GM19351 (cell line): ENCODE results near the gene ZG16B.
A peak's percentile ranks its signal among the peaks of the same experiment; 100 is the strongest.

Experiments
- ATAC-seq: cut with Tn5 transposase; IDR thresholded peaks from one replicate; pipeline ENCODE4 v1.9.1; 2021; ENCODE audit warnings: mild to moderate bottlenecking, moderate library complexity; ENCODE audit not compliant: unreplicated experiment

Gene ZG16B

DNA sequence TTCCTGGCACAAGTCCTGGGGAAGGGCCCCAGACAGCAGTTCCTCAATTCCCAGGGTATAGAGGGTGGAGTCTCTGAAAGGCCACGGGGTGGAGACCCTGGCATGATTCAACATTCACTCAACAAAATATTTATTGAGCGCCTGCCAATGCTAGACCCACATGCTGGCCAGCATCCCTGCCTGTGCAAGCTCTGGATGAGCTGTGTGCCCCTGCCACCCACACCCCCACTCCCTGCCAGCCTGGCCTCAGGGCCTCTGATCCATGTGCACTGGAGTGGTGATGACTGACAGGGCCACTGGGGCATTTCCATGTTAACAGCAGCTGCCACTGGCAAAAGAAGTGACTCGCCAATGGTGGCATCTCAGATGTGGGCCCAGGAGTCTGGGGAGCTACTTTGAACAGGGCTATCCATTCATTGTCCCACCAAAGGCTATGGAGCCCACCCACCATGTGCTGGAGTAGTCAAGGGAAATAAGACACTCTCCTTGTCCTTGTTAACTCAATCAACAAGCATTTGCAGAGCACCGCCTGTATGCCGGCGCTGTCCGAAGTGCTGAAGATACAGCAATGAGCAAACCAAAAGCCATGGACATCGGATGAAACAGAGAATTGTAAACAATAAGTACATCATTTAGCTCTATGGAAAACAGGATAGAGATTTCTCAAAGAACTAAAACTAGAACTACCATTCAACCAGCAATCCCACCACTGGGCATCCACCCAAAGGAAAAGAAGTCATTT is 30.9 kb downstream of the ZG16B start:
- ATAC-seq, result no peak

DNA sequence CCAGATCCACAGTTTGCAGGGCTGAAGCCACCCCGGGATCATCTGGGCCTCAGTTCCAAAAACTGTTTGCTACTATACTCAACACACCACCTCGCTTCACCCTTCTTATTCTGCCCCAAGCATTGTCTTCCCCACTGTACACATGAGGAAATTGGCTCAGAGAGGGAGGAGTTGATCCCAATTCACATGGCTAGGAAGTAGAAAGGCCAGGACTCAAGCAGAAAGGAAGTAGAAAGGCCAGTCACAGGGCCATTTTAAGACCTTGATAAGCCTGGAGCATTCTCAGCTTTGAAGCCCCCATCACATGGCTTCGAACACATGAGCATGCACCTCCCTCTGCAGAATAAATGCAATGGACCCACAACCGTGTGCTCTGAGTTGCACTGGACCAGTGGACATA is 35.5 kb downstream of the ZG16B start:
- ATAC-seq, result no peak

DNA sequence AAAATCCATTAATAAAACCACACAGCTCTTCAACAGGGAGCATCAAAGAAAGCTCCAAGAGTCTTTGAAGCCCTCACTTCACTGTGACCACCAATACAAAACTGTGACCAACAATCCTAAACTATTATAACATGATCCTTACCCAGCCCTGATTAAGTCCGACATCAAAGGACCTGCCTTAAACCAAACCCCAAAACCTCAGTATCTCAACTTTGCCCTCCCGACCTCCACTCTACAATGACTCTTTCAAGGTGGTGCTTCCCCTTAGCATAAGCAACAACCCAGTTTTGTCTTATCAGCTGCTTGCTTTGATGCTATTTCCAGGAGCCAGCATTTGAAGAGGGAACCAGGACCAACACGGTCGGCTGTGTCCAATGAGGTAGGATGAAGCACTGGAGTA is 36.3 kb downstream of the ZG16B start:
- no peak for ATAC-seq

DNA sequence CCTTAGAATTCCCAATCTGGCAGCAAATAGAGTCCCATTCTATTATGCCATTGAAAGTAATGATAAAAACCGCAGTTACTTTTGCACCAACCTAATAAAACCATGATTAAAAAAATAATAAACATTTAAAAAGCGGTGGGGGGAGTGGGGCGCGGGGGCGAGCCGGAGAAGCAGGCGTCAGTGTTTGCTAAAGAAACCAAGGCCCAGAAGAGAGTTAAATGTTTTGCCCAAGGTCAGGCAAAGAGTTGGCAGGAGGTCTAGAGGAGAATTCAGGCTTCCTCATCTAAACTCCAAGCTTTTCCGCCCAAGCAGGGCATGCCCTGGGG is 37.5 kb downstream of the ZG16B start:
- no peak for ATAC-seq

DNA sequence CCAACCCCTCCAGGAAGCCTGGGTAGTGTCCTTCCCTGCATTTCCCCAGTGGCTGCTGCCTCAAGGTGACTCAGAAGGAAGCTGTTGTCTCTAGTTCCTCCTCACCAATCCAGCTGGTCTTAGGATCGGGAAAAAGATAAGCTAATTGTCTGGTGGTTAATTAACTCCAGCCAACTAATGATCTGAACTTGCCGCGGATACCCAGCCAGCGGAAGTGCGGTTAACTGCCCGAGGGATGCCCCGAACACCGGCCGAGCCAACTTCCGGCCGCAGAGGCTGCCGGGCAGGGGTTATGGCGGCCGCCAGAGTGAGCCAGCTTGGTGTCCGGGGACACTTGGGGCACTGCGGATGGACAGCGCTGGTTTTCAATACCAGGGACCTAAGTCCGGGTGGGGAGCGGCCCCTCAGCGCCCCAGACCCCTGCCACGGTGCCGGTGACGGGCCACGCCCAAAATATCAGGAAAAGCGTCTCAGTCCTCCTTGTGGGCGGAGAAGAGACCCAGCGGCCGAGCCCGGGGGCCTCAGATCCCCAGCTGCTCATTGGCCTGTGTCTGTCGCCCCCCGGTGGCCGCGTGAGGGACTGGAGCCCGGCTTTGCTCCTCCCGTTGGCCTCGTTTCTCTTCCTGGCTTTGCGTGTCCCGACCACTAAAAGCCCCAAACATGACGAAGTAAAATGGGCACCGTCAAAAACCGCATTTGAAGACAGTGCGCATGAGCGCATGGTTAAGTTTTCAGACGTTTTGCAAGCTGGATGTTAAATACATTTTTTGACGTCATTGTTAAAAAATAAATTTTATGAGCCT is 38.1 kb downstream of the ZG16B start:
- ATAC-seq, result peak; percentile 89

DNA sequence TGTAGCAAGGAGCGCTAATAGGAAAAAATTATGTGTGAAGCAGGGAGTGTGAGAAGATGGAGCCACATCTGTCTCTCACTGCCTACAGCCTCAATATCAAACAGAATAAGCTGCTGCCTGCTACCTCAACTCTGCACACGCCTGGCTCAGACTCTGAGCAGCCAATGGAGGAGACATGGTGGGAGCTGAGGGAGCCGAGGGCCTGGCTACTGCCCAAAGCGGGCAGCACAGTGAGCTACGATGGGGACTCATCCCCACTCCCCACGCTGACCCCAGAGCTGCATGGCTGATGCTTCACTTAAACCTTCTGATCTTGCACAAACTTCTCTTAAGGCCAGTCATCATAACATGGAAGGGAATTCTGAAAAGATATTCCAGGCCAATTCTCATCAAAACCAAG is 41.8 kb downstream of the ZG16B start:
- no peak for ATAC-seq

DNA sequence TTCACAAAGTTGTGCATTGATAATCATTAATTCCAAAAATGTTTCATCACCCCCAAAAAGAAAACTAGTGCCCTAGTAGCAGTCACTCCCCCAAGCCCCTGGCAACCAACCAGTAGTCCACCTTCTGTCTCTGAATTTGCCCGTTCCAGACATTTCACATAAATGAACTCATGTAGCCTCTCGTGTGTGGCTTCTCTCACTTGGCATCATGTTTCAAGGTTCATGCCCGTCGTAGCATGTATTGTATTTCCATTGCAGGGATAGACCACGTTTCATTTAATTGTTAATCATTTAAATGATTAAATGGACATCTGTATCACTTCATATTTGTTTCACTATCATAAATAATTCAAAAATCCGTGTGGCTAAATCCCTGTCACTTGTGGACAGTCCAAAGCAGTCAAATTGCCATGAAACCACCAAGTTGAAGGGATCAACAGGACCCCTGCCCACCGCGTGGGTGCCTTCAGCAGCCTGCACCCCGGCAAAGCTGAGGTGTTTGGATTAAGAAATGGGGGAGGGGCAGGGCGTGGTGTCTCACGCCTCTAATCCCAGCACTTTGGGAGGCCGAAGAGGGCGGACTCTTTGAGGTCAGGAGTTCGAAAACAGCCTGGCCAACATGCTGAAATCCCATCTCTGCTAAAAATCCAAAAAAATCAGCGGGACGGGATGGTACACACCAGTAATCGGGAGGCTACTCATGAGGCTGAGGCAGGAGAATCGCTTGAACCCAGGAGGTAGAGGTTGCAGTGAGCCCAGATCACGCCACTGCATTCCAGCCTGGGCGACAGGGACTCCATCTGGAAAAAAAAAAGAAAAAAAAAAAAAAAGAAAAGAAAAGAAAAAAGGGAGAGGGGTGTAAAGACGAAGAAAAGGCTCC is 44.2 kb downstream of the ZG16B start:
- no peak for ATAC-seq

DNA sequence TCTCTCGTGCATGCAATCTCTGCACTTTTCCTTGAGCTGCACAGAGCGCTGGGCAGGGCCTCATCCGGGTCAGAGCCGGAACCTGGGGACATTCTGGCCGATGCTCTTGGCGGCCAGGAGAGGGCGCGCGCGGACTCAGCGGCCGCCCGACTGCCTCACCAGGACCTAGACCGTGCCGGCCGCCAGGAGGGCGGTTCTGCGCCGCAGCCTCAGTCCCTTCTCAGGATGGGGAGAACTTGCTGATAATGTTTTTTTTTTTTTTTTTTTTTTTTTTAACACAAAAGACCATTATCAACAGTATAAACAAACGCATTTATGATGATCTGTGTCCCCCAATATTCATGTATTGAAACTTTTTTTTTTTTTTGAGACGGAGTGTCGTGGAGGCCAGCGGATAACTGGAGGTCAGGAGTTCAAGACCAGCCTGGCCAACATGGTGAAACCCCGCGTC is 44.8 kb downstream of the ZG16B start:
- peak; percentile 69 for ATAC-seq

DNA sequence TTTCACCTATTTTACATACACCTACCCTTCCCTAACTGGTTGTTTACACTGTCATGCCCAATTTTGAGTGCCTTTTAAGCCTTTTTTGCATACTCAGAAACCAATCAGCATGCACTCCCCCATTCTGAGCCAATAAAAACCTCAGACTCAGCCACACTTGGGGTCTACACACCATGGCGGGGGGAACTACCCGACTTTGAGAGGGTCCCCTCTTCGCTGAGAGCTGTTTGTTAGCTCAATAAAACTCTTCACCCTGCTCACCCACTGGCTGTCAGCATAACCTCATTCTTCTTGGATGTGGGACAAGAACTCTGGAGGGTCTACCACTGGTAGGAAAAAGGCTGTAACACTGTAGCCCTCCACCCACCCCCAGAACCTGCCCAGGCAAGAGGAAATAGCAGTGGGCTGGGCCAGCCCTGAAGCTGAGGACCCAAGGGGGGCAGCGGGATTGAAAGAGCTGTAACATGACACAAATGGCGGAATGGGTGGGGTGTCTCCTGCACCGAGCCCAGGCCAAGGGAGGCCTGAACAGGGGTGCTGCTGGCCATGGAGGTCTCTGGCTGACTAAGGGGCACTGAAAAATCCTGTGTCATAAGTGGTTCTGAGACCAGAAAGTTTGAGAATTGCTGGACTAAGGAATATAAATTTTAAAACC is 49.9 kb downstream of the ZG16B start:
- no peak for ATAC-seq
